ENCODE results near the gene C1QTNF2. TPM values are rescaled to one million over a fixed set of nuclear protein-coding genes. Genes with fewer than 3 reads are reported as not detected.

Gene C1QTNF2
- polyA plus RNA-seq, 1 donor from 2014 or later: 0.09 TPM

GRCh38 chr5:160367885-160368284, 2.5 kb downstream of the C1QTNF2 start:
- Histone ChIP-seq H3K36me3 (ENCODE audit: insufficient read depth, low read length) (no peaks in the 10 kb centered on the region), H3K27me3 (ENCODE audit: insufficient read depth, low read depth, low read length) (peaks cover 12% of the 10 kb centered on the region), H2AFZ (ENCODE audit: low read depth, low read length) (no peak overlapping the region), H3F3A (ENCODE audit: insufficient read depth, low read length, poor library complexity, severe bottlenecking) (no peaks in the 10 kb centered on the region), H3K4me2 (ENCODE audit: low read length) (no peak overlapping the region), H3K27ac (ENCODE audit: low read length) (no peak overlapping the region), H3K9me3 (ENCODE audit: low read length) (no peaks in the 10 kb centered on the region), H3K9me2 (ENCODE audit: insufficient read depth, low read length) (no peaks in the 10 kb centered on the region), H3K79me2 (replicated peaks; ENCODE audit: insufficient read depth, low read length) (no peaks in the 10 kb centered on the region), H4K20me1 (ENCODE audit: insufficient read depth) (no peaks in the 10 kb centered on the region), H3K9ac (ENCODE audit: low read length) (no peak overlapping the region), H3K4me3 (ENCODE audit: low read length) (no peak overlapping the region)
- TF ChIP-seq MXI1 (conservative IDR thresholded peaks at IDR 0.05; ENCODE audit: poor library complexity, severe bottlenecking) (no peak), EP300 (conservative IDR thresholded peaks at IDR 0.05; ENCODE audit: poor library complexity, severe bottlenecking) (no peak), EZH2 (IDR thresholded peaks at IDR 0.05; ENCODE audit: borderline replicate concordance, insufficient read depth, low read length, poor library complexity, severe bottlenecking) (no peak), SMC3 (conservative IDR thresholded peaks at IDR 0.05; ENCODE audit: poor library complexity) (no peak), CTCF (IDR thresholded peaks at IDR 0.05; ENCODE audit: poor library complexity, severe bottlenecking) (no peak), RAD21 (conservative IDR thresholded peaks at IDR 0.05) (no peak), REST (IDR thresholded peaks at IDR 0.05; ENCODE audit: borderline replicate concordance) (no peak)

- H3K27me3 ChIP-seq (ENCODE audit: insufficient read depth, low read depth, low read length): peaks cover 12% of the 10 kb centered on the region
- H3K9me2 ChIP-seq (ENCODE audit: insufficient read depth, low read length): no peaks in the 10 kb centered on the region
- no peak overlapping the region for H3K4me3 ChIP-seq (ENCODE audit: low read length)
- TF ChIP-seq CTCF (IDR thresholded peaks at IDR 0.05; ENCODE audit: poor library complexity, severe bottlenecking): no peak
- TF ChIP-seq MXI1 (conservative IDR thresholded peaks at IDR 0.05; ENCODE audit: poor library complexity, severe bottlenecking): no peak
- no peak for TF ChIP-seq SMC3 (conservative IDR thresholded peaks at IDR 0.05; ENCODE audit: poor library complexity)
- TF ChIP-seq TAF1 (IDR thresholded peaks at IDR 0.05; ENCODE audit: low read depth): no peak
- no peak for TF ChIP-seq REST (IDR thresholded peaks at IDR 0.05; ENCODE audit: borderline replicate concordance)
- TF ChIP-seq EP300 (conservative IDR thresholded peaks at IDR 0.05; ENCODE audit: poor library complexity, severe bottlenecking): no peak
- no peak for TF ChIP-seq EZH2 (IDR thresholded peaks at IDR 0.05; ENCODE audit: borderline replicate concordance, insufficient read depth, low read length, poor library complexity, severe bottlenecking)
- no peaks in the 10 kb centered on the region for H4K20me1 ChIP-seq (ENCODE audit: insufficient read depth)
- no peaks in the 10 kb centered on the region for H3K79me2 ChIP-seq (replicated peaks; ENCODE audit: insufficient read depth, low read length)
- H2AFZ ChIP-seq (ENCODE audit: low read depth, low read length): no peak overlapping the region
- no peaks in the 10 kb centered on the region for H3F3A ChIP-seq (ENCODE audit: insufficient read depth, low read length, poor library complexity, severe bottlenecking)
- no peak overlapping the region for H3K9ac ChIP-seq (ENCODE audit: low read length)
- H3K27ac ChIP-seq (ENCODE audit: low read length): no peak overlapping the region
- no peaks in the 10 kb centered on the region for H3K36me3 ChIP-seq (ENCODE audit: insufficient read depth, low read length)
- no peaks in the 10 kb centered on the region for H3K9me3 ChIP-seq (ENCODE audit: low read length)
- no peak overlapping the region for H3K4me2 ChIP-seq (ENCODE audit: low read length)
Observed at GRCh38 chr5:160367261-160367660, 3.2 kb downstream of the C1QTNF2 start.

All from neural cell (in vitro differentiated cells).